ENCODE data around the gene RAB2B.

Gene RAB2B

GRCh38 chr14:21510735-21511657 is 34.2 kb upstream of the RAB2B start, which contains the start of gene METTL3:
Gene METTL3, minus strand, starts transcription at chr14:21511340. Its CDS starts 117 bp downstream, at chr14:21511223.
- TF ChIP-seq POLR2AphosphoS5 (IDR thresholded peaks at IDR 0.05; ENCODE audit: low read depth, low read length), result peak; percentile 76
- TF ChIP-seq SIN3A (IDR thresholded peaks at IDR 0.05; ENCODE audit: borderline replicate concordance, insufficient read depth, low read length), result no peak

- no peak for TF ChIP-seq TAF1 (IDR thresholded peaks at IDR 0.05; ENCODE audit: borderline replicate concordance, insufficient read depth, low read length)
- no peak for TF ChIP-seq SIN3A (IDR thresholded peaks at IDR 0.05; ENCODE audit: borderline replicate concordance, insufficient read depth, low read length)
- no peak for TF ChIP-seq FOXP2 (optimal IDR thresholded peaks at IDR 0.05; ENCODE audit: borderline replicate concordance, extremely low read depth, extremely low read length, insufficient read depth)
- TF ChIP-seq POLR2AphosphoS5 (IDR thresholded peaks at IDR 0.05; ENCODE audit: low read depth, low read length), result no peak
- TF ChIP-seq REST (IDR thresholded peaks at IDR 0.05; ENCODE audit: insufficient read depth in 1 of 2, low read depth in 2 of 2, low read length in 2 of 2), result no peak
These were observed 32.8 kb upstream of the RAB2B start for GRCh38 chr14:21509432-21510143.

- no peak for TF ChIP-seq FOXP2 (optimal IDR thresholded peaks at IDR 0.05; ENCODE audit: borderline replicate concordance, extremely low read depth, extremely low read length, insufficient read depth)
- TF ChIP-seq POLR2AphosphoS5 (IDR thresholded peaks at IDR 0.05; ENCODE audit: low read depth, low read length), result no peak
- no peak for TF ChIP-seq REST (IDR thresholded peaks at IDR 0.05; ENCODE audit: insufficient read depth in 1 of 2, low read depth in 2 of 2, low read length in 2 of 2)
- TF ChIP-seq TAF1 (IDR thresholded peaks at IDR 0.05; ENCODE audit: borderline replicate concordance, insufficient read depth, low read length), result no peak
- TF ChIP-seq SIN3A (IDR thresholded peaks at IDR 0.05; ENCODE audit: borderline replicate concordance, insufficient read depth, low read length), result no peak
These were observed 29.8 kb upstream of the RAB2B start for GRCh38 chr14:21506557-21506956.

- no peak for TF ChIP-seq SIN3A (IDR thresholded peaks at IDR 0.05; ENCODE audit: borderline replicate concordance, insufficient read depth, low read length)
- no peak for TF ChIP-seq POLR2AphosphoS5 (IDR thresholded peaks at IDR 0.05; ENCODE audit: low read depth, low read length)
- TF ChIP-seq FOXP2 (optimal IDR thresholded peaks at IDR 0.05; ENCODE audit: borderline replicate concordance, extremely low read depth, extremely low read length, insufficient read depth), result no peak
- no peak for TF ChIP-seq TAF1 (IDR thresholded peaks at IDR 0.05; ENCODE audit: borderline replicate concordance, insufficient read depth, low read length)
- TF ChIP-seq REST (IDR thresholded peaks at IDR 0.05; ENCODE audit: insufficient read depth in 1 of 2, low read depth in 2 of 2, low read length in 2 of 2), result no peak
These were observed 28.3 kb upstream of the RAB2B start for GRCh38 chr14:21505012-21505553.

- TF ChIP-seq TAF1 (IDR thresholded peaks at IDR 0.05; ENCODE audit: borderline replicate concordance, insufficient read depth, low read length), result no peak
- no peak for TF ChIP-seq REST (IDR thresholded peaks at IDR 0.05; ENCODE audit: insufficient read depth in 1 of 2, low read depth in 2 of 2, low read length in 2 of 2)
- no peak for TF ChIP-seq FOXP2 (optimal IDR thresholded peaks at IDR 0.05; ENCODE audit: borderline replicate concordance, extremely low read depth, extremely low read length, insufficient read depth)
- no peak for TF ChIP-seq SIN3A (IDR thresholded peaks at IDR 0.05; ENCODE audit: borderline replicate concordance, insufficient read depth, low read length)
- no peak for TF ChIP-seq POLR2AphosphoS5 (IDR thresholded peaks at IDR 0.05; ENCODE audit: low read depth, low read length)
These were observed 26.6 kb upstream of the RAB2B start for GRCh38 chr14:21503376-21503775.
